ENCODE measurements around the gene ACADVL.

Gene ACADVL

GRCh38 chr17:7246779-7247178, 27.0 kb downstream of the ACADVL start:
- Histone ChIP-seq H3K27ac (ENCODE audit: low read depth, low read length) (no peak overlapping the region), H3K9ac (ENCODE audit: low read length) (no peak overlapping the region), H3K79me2 (ENCODE audit: insufficient read depth, low read length) (peaks cover 56% of the 10 kb centered on the region), H2AFZ (ENCODE audit: low read depth, low read length, severe bottlenecking) (no peak overlapping the region), H3K27me3 (ENCODE audit: low read length) (no peaks in the 10 kb centered on the region), H3K9me3 (ENCODE audit: insufficient read depth, low read length) (no peaks in the 10 kb centered on the region), H3K36me3 (ENCODE audit: low read length) (no peaks in the 10 kb centered on the region; the same call in 1 of the 2 replicates), H3K4me2 (ENCODE audit: low read depth, low read length, poor library complexity, severe bottlenecking) (no peak overlapping the region), H3K9me2 (replicated peaks; ENCODE audit: insufficient read depth, low read length) (no peaks in the 10 kb centered on the region), H3K4me3 (ENCODE audit: insufficient read depth, low read length, poor library complexity, severe bottlenecking) (no peak overlapping the region), H3F3A (ENCODE audit: insufficient read depth) (peaks cover 24% of the 10 kb centered on the region), H4K20me1 (ENCODE audit: low read depth, low read length) (no peaks in the 10 kb centered on the region)
- TF ChIP-seq, protein P1, sequence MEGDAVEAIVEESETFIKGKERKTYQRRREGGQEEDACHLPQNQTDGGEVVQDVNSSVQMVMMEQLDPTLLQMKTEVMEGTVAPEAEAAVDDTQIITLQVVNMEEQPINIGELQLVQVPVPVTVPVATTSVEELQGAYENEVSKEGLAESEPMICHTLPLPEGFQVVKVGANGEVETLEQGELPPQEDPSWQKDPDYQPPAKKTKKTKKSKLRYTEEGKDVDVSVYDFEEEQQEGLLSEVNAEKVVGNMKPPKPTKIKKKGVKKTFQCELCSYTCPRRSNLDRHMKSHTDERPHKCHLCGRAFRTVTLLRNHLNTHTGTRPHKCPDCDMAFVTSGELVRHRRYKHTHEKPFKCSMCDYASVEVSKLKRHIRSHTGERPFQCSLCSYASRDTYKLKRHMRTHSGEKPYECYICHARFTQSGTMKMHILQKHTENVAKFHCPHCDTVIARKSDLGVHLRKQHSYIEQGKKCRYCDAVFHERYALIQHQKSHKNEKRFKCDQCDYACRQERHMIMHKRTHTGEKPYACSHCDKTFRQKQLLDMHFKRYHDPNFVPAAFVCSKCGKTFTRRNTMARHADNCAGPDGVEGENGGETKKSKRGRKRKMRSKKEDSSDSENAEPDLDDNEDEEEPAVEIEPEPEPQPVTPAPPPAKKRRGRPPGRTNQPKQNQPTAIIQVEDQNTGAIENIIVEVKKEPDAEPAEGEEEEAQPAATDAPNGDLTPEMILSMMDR (IDR thresholded peaks at IDR 0.05; ENCODE audit: insufficient read depth, low read length, poor library complexity, severe bottlenecking): no peak
- no peak for TF ChIP-seq EZH2phosphoT487 (conservative IDR thresholded peaks at IDR 0.05; ENCODE audit: low read length)

- Histone ChIP-seq H3K4me3 (ENCODE audit: insufficient read depth, low read length, poor library complexity, severe bottlenecking) (no peak overlapping the region), H3K27ac (ENCODE audit: low read depth, low read length) (no peak overlapping the region), H2AFZ (ENCODE audit: low read depth, low read length, severe bottlenecking) (no peak overlapping the region), H3K4me2 (ENCODE audit: low read depth, low read length, poor library complexity, severe bottlenecking) (peak overlapping the region; percentile 77), H3F3A (ENCODE audit: insufficient read depth) (peaks cover 16% of the 10 kb centered on the region), H4K20me1 (ENCODE audit: low read depth, low read length) (no peaks in the 10 kb centered on the region), H3K36me3 (ENCODE audit: low read length) (no peaks in the 10 kb centered on the region; the same call in 1 of the 2 replicates), H3K27me3 (ENCODE audit: low read length) (no peaks in the 10 kb centered on the region), H3K79me2 (ENCODE audit: insufficient read depth, low read length) (peaks cover 60% of the 10 kb centered on the region), H3K9ac (ENCODE audit: low read length) (0 out of 2 replicates have a peak overlapping the region, but pooled peaks have one; percentile 99), H3K9me3 (ENCODE audit: insufficient read depth, low read length) (no peaks in the 10 kb centered on the region), H3K9me2 (replicated peaks; ENCODE audit: insufficient read depth, low read length) (no peaks in the 10 kb centered on the region)
- TF ChIP-seq, protein P1 (IDR thresholded peaks at IDR 0.05; ENCODE audit: insufficient read depth, low read length, poor library complexity, severe bottlenecking): no peak
- TF ChIP-seq EZH2phosphoT487 (conservative IDR thresholded peaks at IDR 0.05; ENCODE audit: low read length): no peak
Observed at GRCh38 chr17:7248796-7249195, 29.1 kb downstream of the ACADVL start.

- H3K4me3 ChIP-seq (ENCODE audit: insufficient read depth, low read length, poor library complexity, severe bottlenecking): no peak overlapping the region
- H3K27ac ChIP-seq (ENCODE audit: low read depth, low read length): no peak overlapping the region
- no peak overlapping the region for H2AFZ ChIP-seq (ENCODE audit: low read depth, low read length, severe bottlenecking)
- H3F3A ChIP-seq (ENCODE audit: insufficient read depth): peaks cover 15% of the 10 kb centered on the region
- H4K20me1 ChIP-seq (ENCODE audit: low read depth, low read length): no peaks in the 10 kb centered on the region
- no peaks in the 10 kb centered on the region; the same call in 1 of the 2 replicates for H3K36me3 ChIP-seq (ENCODE audit: low read length)
- peak overlapping the region; percentile 77 for H3K4me2 ChIP-seq (ENCODE audit: low read depth, low read length, poor library complexity, severe bottlenecking)
- no peaks in the 10 kb centered on the region for H3K9me2 ChIP-seq (replicated peaks; ENCODE audit: insufficient read depth, low read length)
- no peaks in the 10 kb centered on the region for H3K9me3 ChIP-seq (ENCODE audit: insufficient read depth, low read length)
- TF ChIP-seq EZH2phosphoT487 (conservative IDR thresholded peaks at IDR 0.05; ENCODE audit: low read length): no peak
- TF ChIP-seq, protein P1 (IDR thresholded peaks at IDR 0.05; ENCODE audit: insufficient read depth, low read length, poor library complexity, severe bottlenecking): no peak
- H3K27me3 ChIP-seq (ENCODE audit: low read length): no peaks in the 10 kb centered on the region
- peak overlapping the region; percentile 99 for H3K9ac ChIP-seq (ENCODE audit: low read length)
- H3K79me2 ChIP-seq (ENCODE audit: insufficient read depth, low read length): peaks cover 63% of the 10 kb centered on the region
Observed at GRCh38 chr17:7249214-7249613, 29.5 kb downstream of the ACADVL start.
